Smooth muscle cell (in vitro differentiated cells): ENCODE results near the gene WWC1. TPM values are rescaled to one million over a fixed set of nuclear protein-coding genes. Genes with fewer than 3 reads are reported as not detected.

Source experiments
- DNase-seq: peaks from one replicate; lab custom pipeline; 2025; ENCODE audit not compliant: unreplicated experiment; lab: John Stamatoyannopoulos, UW
- H2AFZ ChIP-seq: fragments of 200-600 bp; sonication (generic); 2 replicates; pipeline ENCODE4 v1.6.0; 2016; ENCODE audit warnings: antibody characterized with exemption, low read depth, mild to moderate bottlenecking
- H3F3A ChIP-seq: fragments of 200-600 bp; sonication (generic); 2 replicates; pipeline ENCODE4 v1.6.0; 2017; ENCODE audit warnings: antibody characterized with exemption, low read depth
- H3K27ac ChIP-seq: fragments of 200-600 bp; sonication (generic); 2 replicates; pipeline ENCODE4 v1.5.1; 2016; ENCODE audit warnings: low read depth, mild to moderate bottlenecking
- H3K27me3 ChIP-seq: fragments of 200-600 bp; sonication (generic); 2 replicates; pipeline ENCODE4 v1.6.1; 2016; ENCODE audit warnings: low read depth, mild to moderate bottlenecking
- H3K36me3 ChIP-seq: fragments of 200-600 bp; sonication (generic); 2 replicates; pipeline ENCODE4 v1.5.1; 2016; ENCODE audit warnings: low read depth
- H3K4me1 ChIP-seq: fragments of 200-600 bp; sonication (generic); 2 replicates; pipeline ENCODE4 v1.5.1; 2016; ENCODE audit warnings: low read depth
- H3K4me2 ChIP-seq: fragments of 200-600 bp; sonication (generic); 2 replicates; pipeline ENCODE4 v1.6.0; 2016; ENCODE audit warnings: mild to moderate bottlenecking
- H3K4me3 ChIP-seq: fragments of 200-600 bp; sonication (generic); 2 replicates; pipeline ENCODE4 v1.5.1; 2016; ENCODE audit warnings: mild to moderate bottlenecking
- H3K79me2 ChIP-seq: fragments of 200-600 bp; sonication (generic); 2 replicates; pipeline ENCODE4 v1.6.0; 2016; ENCODE audit warnings: low read depth, mild to moderate bottlenecking
- H3K9ac ChIP-seq: fragments of 200-600 bp; sonication (generic); 2 replicates; pipeline ENCODE4 v1.6.0; 2016; ENCODE audit warnings: low read depth
- H3K9me3 ChIP-seq: fragments of 200-600 bp; sonication (generic); replicated peaks from 2 replicates; pipeline ENCODE4 v1.5.1; 2016; ENCODE audit warnings: low read depth
- H4K20me1 ChIP-seq: fragments of 200-600 bp; sonication (generic); 2 replicates; pipeline ENCODE4 v1.6.0; 2016; ENCODE audit warnings: low read depth
- whole genome bisulfite sequencing: methylation state at CpG from one replicate; pipeline ENCODE4 v1.1.7; 2016; ENCODE audit warnings: low lambda C conversion rate; 5-methylcytosine and 5-hydroxymethylcytosine counted together
- polyA plus RNA-seq: library from polyadenylated mRNA; unstranded; fragments of >200 nt; fragmentation: Nextera tagmentation; extraction: Ambion mirVana; gene quantifications from 2 replicates; pipeline ENCODE4 v1.2.1, GENCODE V29; 2016
- total RNA-seq: library from RNA; depleted of rRNA; stranded (reverse); fragments of >200 nt; gene quantifications from 2 replicates; pipeline ENCODE4 v1.2.3, GENCODE V29; 2014
- TF ChIP-seq, protein P1 (sequence below): fragments of 200-600 bp; sonication (generic); IDR thresholded peaks from 2 replicates; pipeline ENCODE4 v1.5.1; 2017; ENCODE audit warnings: borderline replicate concordance, mild to moderate bottlenecking, antibody characterized with exemption; ENCODE audit not compliant: insufficient read depth, poor library complexity, severe bottlenecking

WWC1 gene
- total and polyA plus RNA-seq, 2 experiments from 2014 or later: 3.7 to 7.5 TPM

DNA sequence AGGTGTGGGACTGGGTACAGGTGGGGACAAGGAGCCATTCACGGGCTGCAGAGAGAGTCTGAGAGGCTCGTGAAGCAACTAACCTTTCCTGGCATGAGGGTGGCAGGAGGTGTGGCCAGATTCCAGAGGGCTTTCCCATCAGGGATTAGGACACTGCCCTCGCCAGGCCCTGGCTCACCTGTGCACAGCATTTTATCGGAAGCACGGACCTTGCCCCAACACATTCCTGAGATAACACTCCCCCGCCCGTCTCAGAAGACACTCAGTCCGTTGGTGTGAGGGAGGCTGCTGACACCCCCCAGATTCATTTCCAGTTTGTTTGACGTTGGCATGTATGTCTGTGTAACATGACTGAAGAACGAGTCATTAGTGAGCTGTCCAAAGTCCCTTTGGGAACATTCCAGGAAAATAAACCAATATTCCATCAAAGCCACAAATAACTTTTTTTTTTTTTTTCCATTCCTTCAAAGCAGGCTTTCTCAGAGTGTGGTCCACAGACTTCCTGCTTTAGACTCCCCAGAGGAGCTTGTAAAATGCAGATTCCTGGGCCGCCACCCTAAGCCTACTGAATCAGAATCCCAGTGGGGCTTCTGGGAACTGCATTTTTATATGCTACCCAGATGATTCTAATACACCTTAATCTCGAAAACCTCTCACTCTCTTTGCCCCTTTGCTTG is 23.4 kb downstream of the WWC1 start:
- Histone ChIP-seq H3K27ac (peak overlapping the region; percentile 63), H3K27me3 (no peaks in the 10 kb centered on the region), H3F3A (peaks cover 10% of the 10 kb centered on the region), H3K4me2 (peak overlapping the region; percentile 28), H3K4me1 (peaks cover 16% of the 10 kb centered on the region), H3K4me3 (no peak overlapping the region), H3K79me2 (no peaks in the 10 kb centered on the region), H3K9me3 (no peaks in the 10 kb centered on the region), H3K36me3 (no peaks in the 10 kb centered on the region), H2AFZ (no peak overlapping the region), H4K20me1 (no peaks in the 10 kb centered on the region), H3K9ac (peak overlapping the region; percentile 1)
- WGBS: 28% methylated on average over 12 of the region's 12 CpGs
- TF ChIP-seq, protein P1, sequence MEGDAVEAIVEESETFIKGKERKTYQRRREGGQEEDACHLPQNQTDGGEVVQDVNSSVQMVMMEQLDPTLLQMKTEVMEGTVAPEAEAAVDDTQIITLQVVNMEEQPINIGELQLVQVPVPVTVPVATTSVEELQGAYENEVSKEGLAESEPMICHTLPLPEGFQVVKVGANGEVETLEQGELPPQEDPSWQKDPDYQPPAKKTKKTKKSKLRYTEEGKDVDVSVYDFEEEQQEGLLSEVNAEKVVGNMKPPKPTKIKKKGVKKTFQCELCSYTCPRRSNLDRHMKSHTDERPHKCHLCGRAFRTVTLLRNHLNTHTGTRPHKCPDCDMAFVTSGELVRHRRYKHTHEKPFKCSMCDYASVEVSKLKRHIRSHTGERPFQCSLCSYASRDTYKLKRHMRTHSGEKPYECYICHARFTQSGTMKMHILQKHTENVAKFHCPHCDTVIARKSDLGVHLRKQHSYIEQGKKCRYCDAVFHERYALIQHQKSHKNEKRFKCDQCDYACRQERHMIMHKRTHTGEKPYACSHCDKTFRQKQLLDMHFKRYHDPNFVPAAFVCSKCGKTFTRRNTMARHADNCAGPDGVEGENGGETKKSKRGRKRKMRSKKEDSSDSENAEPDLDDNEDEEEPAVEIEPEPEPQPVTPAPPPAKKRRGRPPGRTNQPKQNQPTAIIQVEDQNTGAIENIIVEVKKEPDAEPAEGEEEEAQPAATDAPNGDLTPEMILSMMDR: no peak
- DNase-seq: no peak

DNA sequence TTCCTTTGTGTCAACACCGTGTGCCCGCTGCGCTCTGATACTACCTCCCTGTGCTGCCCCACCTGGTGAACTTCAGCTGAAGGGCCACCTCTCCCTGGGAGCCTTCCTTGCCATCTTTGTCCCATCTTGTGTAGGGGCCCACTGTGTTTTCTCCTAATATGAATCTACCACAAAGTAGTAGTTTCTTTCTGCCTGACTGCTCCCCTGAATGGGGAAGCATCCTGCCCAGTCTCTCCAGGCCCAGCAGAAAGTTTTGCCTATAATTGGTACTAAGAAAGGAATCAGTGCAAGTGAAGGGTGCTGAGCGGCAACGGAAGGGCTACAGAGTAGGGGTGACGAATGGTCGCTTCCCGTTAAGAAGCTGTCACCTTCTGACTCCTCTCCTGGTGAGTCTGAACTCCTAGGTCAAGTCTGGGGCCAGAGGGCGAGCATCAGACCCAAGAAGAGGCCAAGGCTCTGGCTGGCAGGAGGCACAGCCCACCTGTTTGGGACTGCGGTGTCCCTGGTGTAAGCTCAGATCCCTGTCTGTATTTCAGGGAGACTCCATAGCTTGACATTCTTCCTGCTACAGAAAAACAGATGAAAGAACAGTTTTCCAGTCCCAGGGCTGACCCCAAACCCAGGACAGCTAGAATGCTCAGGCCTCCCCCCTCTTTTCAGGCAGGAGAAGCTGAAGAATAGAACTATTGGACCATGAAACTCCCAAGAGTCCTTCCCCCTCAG is 24.1 kb downstream of the WWC1 start:
- no peak for DNase-seq
- peak overlapping the region; percentile 28 for H3K4me2 ChIP-seq
- H3K27ac ChIP-seq: peak overlapping the region; percentile 63
- no peaks in the 10 kb centered on the region for H3K36me3 ChIP-seq
- WGBS: 93% methylated on average over 10 of the region's 10 CpGs
- TF ChIP-seq, protein P1: no peak
- H2AFZ ChIP-seq: no peak overlapping the region
- H3K4me1 ChIP-seq: peaks cover 16% of the 10 kb centered on the region
- no peaks in the 10 kb centered on the region for H3K79me2 ChIP-seq
- H3K9me3 ChIP-seq: no peaks in the 10 kb centered on the region
- no peak overlapping the region for H3K4me3 ChIP-seq
- H3K27me3 ChIP-seq: no peaks in the 10 kb centered on the region
- no peaks in the 10 kb centered on the region for H4K20me1 ChIP-seq
- H3K9ac ChIP-seq: peak overlapping the region; percentile 1
- peaks cover 10% of the 10 kb centered on the region for H3F3A ChIP-seq

DNA sequence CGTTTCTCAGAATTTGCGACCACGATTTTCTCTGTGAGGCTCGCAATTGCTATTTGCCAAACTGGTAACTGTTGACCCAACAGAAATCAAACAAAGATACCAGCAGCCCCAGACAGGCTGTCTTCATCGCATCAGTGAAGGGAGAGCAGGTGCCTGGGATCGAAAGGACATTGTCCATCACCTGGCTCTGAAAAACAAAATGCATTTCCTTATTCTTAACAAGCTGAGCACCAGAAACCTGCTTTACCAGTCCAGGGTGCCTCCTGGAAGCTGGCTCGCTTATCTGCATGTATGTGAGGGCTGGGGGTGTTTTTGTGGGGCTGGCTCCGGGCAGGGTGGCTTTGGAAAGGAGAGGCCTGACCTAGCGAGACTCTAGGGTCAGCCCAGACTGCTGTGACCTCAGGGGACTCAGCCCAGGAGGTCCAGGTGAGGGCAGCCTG is 24.7 kb downstream of the WWC1 start:
- Histone ChIP-seq H4K20me1 (no peaks in the 10 kb centered on the region), H3K4me3 (no peak overlapping the region), H3K36me3 (no peaks in the 10 kb centered on the region), H3K79me2 (no peaks in the 10 kb centered on the region), H2AFZ (no peak overlapping the region), H3K27me3 (no peaks in the 10 kb centered on the region), H3K9ac (peak overlapping the region; percentile 1), H3F3A (peaks cover 10% of the 10 kb centered on the region), H3K27ac (peak overlapping the region; percentile 63), H3K4me2 (peak overlapping the region; percentile 10), H3K9me3 (no peaks in the 10 kb centered on the region), H3K4me1 (peaks cover 16% of the 10 kb centered on the region)
- TF ChIP-seq, protein P1: no peak
- no peak for DNase-seq
- 83% methylated on average over 9 of the region's 9 CpGs for WGBS
